ENCODE measurements around the gene OSMR. TPM values are rescaled to one million over a fixed set of nuclear protein-coding genes. Genes with fewer than 3 reads are reported as not detected.
A peak's percentile ranks its signal among the peaks of the same experiment; 100 is the strongest.

Gene OSMR
- total RNA-seq, 1 donor from 2014 or later = 47.0 TPM

- DNase-seq (ENCODE audit: low read depth) = no peak
- Histone ChIP-seq H3K36me3 (ENCODE audit: control insufficient read depth, insufficient read depth, low read length) (no peaks in the 10 kb centered on the region), H3K27me3 (ENCODE audit: control insufficient read depth, insufficient read depth, low read length) (no peaks in the 10 kb centered on the region), H3K4me3 (ENCODE audit: low read depth, low read length) (no peak overlapping the region)
- TF ChIP-seq CTCF (IDR thresholded peaks at IDR 0.05; ENCODE audit: insufficient read depth, low read length, poor library complexity, severe bottlenecking) = no peak
Measured at GRCh38 chr5:38913714-38914113, 67.9 kb downstream of the OSMR start.

DNA sequence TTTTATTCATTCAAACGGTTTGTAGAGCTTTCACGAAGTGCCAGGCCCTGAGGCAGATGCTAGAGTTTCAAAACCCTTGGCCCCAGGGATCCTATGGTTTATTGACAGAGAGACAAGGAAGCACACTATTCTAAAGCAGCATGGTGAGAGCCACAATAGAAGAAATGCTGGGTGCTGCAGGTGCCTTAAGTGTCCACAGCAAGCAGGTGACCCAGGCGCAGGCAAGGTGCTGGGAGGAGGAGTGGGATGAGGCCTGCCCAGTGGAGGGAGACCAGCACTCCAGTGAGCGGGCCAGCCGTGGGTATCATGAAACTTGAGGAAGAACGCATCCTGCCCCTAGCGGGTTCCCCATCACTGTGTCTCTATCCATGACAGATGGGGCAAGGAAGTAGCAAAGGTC, 71.0 kb downstream of the OSMR start:
- Histone ChIP-seq H3K27me3 (ENCODE audit: control insufficient read depth, insufficient read depth, low read length) (no peaks in the 10 kb centered on the region), H3K4me3 (ENCODE audit: low read depth, low read length) (no peak overlapping the region), H3K36me3 (ENCODE audit: control insufficient read depth, insufficient read depth, low read length) (no peaks in the 10 kb centered on the region)
- no peak for DNase-seq (ENCODE audit: low read depth)
- TF ChIP-seq CTCF (IDR thresholded peaks at IDR 0.05; ENCODE audit: insufficient read depth, low read length, poor library complexity, severe bottlenecking) = no peak

DNA sequence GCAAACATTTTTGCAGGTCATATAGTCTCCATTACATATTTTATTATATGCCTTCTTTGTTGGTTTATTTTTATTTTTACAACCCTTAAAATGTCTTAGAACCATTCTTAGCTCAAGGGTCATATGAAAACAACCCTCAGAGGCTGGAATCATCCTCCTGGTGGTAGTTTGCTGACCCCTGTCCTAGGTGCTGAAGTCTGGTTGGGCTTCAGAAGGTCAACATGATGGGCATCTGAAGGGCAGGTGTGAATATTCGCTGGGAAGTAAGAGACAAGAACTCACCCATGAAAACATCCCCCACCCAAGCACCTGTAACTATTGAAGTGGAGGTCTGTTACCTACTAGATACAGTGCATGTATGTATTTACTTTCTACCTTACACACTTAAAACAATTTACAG, 75.4 kb downstream of the OSMR start:
- no peaks in the 10 kb centered on the region for H3K36me3 ChIP-seq (ENCODE audit: control insufficient read depth, insufficient read depth, low read length)
- H3K27me3 ChIP-seq (ENCODE audit: control insufficient read depth, insufficient read depth, low read length) = no peaks in the 10 kb centered on the region
- H3K4me3 ChIP-seq (ENCODE audit: low read depth, low read length) = no peak overlapping the region
- no peak for TF ChIP-seq CTCF (IDR thresholded peaks at IDR 0.05; ENCODE audit: insufficient read depth, low read length, poor library complexity, severe bottlenecking)
- no peak for DNase-seq (ENCODE audit: low read depth)

- DNase-seq (ENCODE audit: low read depth) = peak; percentile 4
- TF ChIP-seq CTCF (IDR thresholded peaks at IDR 0.05; ENCODE audit: insufficient read depth, low read length, poor library complexity, severe bottlenecking) = peak; percentile 82
- Histone ChIP-seq H3K36me3 (ENCODE audit: control insufficient read depth, insufficient read depth, low read length) (no peaks in the 10 kb centered on the region), H3K27me3 (ENCODE audit: control insufficient read depth, insufficient read depth, low read length) (no peaks in the 10 kb centered on the region), H3K4me3 (ENCODE audit: low read depth, low read length) (no peak overlapping the region)
Measured at GRCh38 chr5:38922199-38922598, 76.4 kb downstream of the OSMR start.

- no peak overlapping the region for H3K4me3 ChIP-seq (ENCODE audit: low read depth, low read length)
- no peak for TF ChIP-seq CTCF (IDR thresholded peaks at IDR 0.05; ENCODE audit: insufficient read depth, low read length, poor library complexity, severe bottlenecking)
- no peaks in the 10 kb centered on the region for H3K27me3 ChIP-seq (ENCODE audit: control insufficient read depth, insufficient read depth, low read length)
- no peak for DNase-seq (ENCODE audit: low read depth)
- no peaks in the 10 kb centered on the region for H3K36me3 ChIP-seq (ENCODE audit: control insufficient read depth, insufficient read depth, low read length)
Measured at GRCh38 chr5:38923661-38924451, 78.0 kb downstream of the OSMR start.
